GM21360 (cell line): ENCODE results near the gene ERCC3.

Experiments used
- ATAC-seq: cut with Tn5 transposase; IDR thresholded peaks from one replicate; pipeline ENCODE4 v1.9.1; 2021; ENCODE audit warnings: mild to moderate bottlenecking, moderate library complexity; ENCODE audit not compliant: unreplicated experiment

The ERCC3 gene

DNA sequence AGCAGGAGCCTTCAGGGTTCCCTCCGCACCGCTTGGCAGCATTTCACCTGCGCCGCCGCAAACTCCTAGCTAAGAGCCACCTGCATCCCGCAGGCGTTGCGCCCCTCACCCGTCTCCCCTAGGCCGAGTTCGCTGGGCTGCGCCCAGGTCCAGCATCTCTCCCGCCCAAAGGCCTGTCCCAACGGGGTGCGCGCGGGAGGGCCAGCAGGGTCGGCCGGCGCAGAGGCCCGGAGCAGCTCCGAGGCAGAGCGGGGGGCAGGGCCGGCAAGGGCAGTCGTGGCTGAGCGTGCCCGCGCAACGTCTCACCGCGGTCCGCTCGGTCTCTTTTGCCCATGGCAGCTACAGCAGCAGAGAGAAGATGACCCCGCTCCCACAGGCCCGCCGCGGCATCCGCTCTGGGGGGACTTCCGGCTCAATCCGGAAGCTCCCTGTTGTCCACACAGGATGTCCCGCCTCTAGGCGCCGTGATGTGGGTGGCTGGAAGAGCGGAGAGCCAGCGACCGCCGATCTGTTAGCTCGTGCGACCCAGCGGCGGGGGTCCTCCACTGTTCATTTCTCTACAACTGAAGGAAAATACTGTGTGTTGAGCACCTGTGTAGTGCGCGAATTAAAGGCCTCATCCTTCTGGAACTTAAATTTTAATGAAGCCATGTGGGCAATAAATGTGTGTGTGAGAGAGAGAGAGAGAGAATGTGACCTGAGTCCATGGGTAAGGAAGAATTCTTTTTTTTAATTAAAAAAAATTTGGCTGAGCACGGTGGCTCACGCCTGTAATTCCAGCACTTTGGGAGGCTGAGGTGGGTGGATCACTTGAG, at the start of gene ERCC3:
Gene ERCC3, minus strand, starts transcription at position 397 of the 815 bp plus-strand sequence. Its CDS starts 63 bp downstream, at position 334.
- ATAC-seq, result peak; percentile 98

DNA sequence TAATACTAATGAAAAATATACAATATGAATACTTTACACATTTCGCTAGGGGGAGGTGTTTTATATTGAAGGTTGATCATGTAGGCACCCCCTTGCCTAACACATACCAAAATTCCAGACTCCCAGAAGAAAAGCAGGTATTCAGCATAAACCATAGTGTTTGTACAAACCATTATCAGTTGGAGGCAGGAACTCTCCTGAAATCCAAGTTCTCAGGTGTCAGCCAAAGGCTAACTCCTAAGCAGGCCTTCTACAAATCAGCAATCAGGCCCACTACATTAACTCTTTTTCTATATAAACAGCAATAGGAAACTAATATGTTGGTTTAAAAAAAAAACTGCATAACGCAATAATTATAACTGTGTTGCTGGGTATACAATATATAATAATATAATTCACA, 49.3 kb upstream of the ERCC3 start:
- ATAC-seq, result no peak

DNA sequence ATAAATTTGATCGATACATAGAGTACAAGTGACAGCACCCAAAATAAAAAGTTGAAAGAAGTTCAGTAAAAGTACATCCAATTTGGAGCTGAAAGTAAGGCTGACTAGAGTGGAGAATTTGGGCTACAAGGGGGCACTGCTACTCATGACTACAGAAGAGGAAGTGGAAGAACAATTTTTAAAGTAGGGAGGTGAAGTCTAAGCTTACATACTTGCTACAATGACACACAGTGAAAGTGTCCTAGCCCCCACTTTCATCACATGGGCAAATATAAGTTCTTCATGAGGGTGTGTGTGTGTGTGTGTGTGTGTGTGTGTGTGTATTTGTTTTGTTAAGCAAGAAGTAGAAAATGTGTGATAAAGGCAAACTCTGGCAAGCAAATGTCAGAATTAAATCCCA, 48.2 kb upstream of the ERCC3 start:
- ATAC-seq, result peak; percentile 90

DNA sequence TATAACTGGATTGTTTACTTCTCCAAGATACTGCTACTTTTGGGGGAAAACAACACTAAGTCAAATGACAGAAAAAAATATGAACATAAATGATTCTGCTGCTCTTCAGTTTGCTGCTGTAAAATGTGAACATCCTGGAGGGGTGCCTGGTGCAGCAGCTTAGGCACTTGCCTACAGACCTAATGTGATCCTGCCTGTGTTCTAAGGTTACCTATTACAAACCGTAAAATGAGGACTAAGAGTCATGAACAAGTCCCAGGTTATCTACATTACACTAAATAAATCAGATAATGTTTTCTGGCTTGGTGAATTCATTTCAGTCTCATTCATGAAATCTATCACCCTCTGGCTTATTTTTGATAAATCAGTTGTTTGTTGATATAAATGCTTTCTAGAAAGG, 38.4 kb upstream of the ERCC3 start:
- no peak for ATAC-seq

DNA sequence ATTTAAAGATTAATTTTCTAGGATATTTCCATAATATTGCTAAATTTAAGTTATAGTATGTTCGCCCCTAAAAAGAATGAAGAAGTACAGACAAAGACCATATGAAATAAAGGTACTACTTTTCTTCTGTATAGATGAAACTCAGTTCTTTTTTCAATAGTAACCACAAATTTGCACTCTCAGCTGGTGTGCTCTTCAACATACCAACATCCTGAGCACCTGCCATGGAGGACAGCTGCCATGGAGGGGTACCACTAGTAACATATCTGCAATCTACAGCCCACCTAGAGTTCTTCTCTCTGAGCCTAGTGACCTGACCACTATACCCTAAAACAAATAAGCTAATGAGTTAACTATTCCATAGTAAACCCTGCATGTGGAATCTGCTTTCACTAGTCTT, 36.8 kb upstream of the ERCC3 start:
- ATAC-seq, result no peak

DNA sequence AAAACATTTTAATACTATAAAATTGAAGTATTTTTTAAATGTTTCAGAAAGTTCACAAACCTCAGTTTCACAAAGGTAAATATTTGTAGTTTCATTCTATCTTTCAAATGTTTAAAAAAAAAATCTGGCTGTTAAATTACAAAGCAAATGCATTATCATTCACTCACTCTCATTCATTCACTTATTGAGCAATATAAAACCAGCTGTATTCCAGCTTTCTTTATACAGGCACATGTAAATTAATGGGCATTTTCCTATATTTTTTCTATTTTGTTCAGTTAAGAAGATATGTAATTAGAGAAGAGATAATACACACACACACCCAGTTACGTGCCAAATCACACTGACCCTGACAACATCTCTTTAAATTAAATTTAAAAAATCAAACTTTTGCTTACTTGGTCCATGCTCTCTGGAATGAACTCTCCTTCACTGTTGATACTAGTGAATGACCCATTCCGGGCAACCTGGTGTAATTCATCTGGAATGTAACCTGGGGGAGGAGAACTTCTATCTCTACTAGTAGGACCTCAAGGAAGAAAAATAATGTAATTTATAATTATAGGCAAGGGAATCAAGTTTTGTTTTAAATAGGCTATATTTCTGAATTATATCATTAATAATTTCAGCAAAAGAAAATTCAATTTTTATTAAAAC, 32.5 kb upstream of the ERCC3 start:
- ATAC-seq, result no peak

DNA sequence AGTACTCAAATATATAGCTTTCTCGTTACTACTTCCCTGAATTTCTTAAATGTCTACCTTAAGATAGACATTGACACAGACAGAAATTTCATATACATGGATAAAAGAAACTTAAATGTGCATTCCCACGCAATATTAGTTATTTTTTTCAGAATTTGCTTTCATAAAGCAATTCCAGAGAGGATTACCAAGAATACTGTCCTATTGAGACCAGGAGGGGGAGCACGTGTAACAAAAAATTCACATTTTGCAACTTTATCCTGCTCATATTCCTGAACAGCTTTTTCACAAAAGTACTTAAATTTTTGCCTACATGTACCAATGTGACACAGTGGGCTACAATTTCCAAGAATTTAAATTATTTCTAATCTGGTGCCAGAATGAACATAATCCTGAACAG, 30.7 kb upstream of the ERCC3 start:
- ATAC-seq, result no peak

DNA sequence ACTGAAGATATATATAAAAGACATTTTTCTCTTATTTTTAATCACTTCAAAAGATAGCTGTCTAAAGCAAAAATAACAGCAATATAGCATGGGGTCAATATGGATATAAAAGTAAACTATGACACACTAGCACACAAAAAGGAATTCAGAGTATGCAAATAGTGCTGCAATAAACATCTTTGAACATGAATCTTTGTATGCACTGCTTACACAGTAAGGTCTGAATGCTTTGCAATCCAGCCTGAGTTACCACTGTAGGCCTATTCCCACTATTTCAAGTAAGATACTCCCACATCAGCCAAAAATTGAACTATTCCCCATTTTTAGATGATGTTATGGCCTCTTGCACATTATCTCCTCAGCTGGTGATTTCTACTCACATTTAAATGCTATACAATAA, 27.4 kb upstream of the ERCC3 start:
- ATAC-seq, result no peak

DNA sequence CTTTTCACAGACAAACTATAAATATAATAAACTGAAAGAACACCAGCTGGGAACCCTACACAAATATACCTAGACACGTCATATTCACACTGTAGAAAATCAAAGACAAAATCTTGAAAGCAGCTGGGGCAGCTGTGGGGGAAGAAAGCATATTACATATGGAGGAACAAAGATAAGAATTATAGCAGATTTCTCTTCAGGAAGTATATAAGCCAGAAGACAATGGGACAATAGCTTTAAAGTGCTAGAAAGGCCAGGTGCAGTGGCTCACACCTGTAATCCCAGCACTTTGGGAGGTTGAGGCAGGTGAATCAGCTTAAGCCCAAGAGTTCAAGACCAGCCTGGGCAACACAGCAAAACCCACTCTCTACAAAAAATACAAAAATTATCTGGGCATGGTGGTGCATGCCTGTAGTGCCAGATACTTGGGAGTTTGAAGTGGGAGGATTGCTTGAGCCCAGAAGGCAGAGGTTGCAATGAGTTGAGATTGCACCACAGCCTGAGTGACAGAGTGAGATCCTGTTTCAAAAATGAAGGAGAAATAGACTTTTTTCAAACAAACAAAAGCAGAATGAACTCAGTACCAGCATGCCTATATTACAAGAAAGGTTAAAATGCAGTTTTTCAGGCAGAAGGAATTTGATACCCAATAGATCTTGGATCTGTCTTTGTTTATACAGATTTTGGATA, 26.8 kb upstream of the ERCC3 start:
- ATAC-seq, result no peak

DNA sequence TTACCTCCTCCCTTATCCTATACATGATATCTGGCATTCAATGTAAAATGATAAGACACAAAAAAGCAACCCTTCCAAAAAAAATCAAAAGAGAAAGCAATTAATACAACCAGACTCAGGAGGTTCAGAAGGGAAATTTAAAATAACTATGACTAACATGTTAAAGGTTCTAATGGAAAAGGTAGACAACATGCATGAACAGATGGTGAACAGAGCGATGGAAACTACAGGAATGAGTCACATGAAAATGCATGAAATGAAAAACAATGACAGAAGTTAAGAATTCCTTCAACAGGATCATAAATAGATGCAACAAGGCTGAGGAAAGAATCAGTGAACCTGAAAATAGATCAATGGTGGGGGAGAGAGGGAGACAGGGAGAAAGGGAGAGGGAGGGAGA, 26.1 kb upstream of the ERCC3 start:
- ATAC-seq, result no peak

DNA sequence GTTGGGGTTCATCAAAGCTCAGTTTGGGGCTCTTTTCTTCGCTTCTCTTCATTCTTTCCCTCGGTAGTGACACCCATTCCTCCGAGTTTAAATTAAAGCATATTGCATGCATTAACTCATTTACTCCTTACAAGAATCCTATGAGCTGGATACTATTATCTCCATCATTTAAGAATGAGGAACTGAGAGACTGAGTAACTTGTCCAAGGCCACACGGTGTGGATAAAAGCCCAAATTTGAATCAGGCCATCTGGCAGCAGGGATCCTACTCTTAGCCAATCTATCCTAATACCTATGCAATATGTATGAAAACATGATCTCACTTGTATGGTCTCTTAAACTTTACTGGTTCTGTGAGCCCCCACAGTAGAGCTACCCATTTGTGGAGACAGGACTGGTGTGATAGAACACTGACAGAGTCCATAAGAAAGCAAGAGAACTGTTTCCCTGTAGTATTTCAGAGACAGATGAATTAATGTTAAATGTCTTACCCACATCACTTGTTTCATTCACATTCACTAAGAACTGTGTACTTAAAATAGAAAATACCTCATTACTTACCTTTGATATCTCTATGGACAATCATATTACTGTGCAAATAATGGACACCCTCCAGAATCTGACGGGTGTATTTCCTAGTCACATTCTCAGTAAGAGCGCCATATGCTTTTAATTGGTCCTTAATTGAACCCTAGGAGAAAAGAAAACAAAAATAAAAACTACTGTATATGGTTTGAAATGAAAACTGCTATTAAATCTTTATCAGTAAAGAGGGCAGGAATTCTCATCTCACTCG, 20.4 kb upstream of the ERCC3 start:
- ATAC-seq, result no peak

DNA sequence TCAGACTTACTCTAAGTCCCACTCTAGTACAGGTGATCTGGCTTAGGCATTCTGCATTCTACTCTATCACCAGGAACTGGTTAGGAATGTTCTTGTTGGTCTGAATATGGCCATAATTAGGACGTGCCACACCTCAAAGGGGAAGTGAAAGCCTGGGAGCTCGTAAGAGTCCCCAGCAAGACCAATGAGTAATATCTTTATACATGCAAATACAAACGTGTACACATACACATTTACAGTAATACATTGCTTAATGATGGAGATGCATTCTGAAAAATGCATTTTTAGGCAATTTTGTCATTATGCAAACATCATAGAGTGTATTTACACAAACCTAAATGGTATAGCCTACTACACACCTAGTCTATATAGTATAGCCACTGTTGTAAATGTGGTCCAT, 19.5 kb upstream of the ERCC3 start:
- ATAC-seq, result peak; percentile 96

DNA sequence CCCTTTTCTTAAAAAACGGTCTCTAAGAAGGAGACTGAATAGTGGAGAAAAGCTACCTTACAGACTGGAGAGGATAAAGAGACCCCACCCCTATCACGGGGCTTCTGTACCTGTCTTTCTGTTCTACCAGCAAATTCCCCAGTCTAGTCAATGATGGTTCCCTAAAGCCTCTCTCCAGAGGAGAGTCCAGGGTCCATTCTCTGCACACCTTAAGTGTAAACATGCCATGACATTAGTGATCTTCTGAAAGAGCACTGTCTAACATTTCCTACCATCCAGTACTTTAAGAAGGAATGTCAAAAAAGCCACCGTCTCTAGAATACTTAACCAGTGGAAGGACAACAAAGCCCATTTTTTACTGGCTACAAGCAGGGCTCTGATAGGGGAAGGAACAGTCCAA, 17.0 kb upstream of the ERCC3 start:
- no peak for ATAC-seq

DNA sequence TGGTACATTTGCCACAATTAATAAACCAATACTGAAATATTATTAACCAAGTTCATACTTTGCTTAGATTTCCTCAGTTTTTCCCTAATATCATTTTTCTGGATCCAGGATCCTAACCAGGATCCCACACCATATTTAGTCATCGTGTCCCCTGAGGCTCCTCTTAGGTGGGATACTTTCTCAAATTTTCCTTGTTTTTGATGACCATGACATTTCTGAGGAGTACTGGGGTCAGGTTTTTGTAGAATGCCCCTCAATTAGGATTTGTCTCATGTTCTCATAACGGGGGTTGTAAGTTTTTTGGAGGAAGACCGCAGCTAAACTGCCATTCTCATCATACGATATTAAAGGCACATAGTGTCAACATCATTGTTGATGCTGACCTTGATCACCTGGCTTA, 15.5 kb upstream of the ERCC3 start:
- ATAC-seq, result no peak

DNA sequence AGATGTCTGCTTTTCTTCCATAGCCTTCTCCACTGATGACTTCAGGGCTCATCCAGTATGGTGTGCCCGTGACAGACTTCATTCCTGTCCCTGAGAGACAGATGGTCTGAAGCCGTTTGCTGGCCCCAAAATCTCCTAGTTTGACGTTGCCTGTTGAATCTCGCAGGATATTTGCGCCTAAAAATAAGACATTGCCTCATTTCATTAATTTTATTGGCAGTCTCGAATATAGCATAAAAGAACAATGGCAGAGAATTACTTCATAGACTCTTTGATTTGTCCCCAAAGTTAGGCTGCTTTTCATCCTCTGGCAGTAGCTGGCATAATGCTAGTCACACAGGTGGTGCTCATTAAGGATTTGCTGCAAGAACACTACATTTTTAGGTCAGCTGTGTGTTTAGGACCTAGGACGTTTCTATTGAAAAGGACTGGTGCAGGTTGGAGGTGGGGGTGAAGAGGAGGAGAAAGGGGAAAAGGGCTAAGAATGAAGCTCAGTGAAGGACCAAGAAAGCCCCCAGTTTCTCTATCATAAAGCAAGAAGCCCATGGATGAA, 14.7 kb upstream of the ERCC3 start:
- no peak for ATAC-seq

DNA sequence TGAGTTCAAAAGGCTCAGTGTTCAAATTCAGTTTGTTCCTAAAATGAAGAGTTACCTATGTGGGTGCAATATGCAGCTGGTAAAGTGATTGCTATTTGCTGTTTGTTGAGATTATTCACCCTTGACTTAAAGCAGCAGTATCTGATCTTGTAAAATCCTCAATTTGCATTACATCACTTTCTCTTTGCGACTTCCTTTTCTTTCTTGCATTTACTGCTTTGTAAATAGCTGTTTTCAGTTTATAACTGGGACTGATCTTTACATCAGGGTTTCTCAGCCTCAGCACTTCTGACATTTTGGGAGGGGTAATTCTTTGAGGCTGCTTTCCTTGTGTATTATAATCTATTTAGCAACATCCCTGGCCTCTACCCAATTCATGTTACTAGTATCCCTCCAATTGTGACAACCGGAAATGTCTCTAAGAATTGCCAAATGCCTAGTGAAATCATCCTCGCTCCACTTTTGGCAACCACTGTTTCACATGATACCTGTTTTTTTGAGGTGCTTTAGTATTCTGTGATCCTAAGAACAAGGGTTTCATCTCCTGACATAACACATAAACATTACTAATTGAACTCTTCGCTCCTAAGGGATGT, 12.1 kb upstream of the ERCC3 start:
- no peak for ATAC-seq

DNA sequence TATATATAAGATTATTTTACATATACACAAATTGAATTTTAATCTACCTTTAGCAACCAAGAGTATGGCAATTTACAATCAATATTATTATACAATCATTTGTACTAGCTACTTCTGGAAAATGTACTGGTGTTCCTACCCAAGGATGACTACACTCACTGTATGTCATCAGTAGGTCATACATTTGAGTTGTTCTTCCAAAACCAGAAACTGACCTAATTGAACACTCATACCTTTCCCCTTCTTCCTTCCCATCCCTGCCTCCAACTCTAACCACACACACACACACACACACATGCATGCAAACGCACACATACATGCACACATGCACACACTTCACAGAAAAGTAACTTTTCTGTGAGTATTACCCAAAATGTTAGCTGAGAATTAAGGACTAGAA, 8.2 kb upstream of the ERCC3 start:
- no peak for ATAC-seq

DNA sequence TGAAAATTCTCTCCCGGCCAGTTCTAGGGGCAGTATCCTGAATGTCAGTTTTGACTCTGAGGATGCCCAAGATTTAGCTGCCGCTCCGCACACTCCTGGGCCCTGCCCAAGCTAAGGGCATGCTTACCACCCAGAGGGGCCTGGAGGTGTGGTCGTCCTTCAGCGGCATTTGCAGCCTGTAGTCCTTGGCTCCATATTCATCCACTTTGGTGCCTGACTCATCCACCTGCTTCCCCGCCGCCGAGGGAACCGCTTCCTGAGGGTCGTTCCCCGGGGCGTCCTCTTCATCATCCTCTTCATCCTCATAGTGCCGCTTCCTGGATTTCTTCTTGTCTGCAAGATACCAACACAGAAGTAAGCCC, 577 bp downstream of the ERCC3 start:
- no peak for ATAC-seq

DNA sequence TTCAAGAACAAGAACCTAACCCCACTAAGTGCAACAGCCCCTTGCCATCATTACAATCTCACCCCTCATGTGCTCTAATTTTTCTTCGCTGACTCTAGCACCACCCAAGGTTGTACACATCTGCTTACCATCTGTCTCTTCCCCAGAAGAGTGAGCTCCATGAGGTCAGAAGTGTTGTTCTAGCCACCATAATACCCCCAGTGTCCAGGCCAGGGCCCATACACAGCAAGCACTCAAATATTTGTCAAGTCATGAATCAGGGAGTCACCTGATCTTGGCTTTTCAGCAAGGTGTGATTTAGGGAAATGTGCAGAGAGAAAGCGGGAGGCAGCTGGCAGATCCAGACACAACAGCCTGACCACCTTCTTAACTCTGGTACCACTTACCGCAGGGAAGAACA, 5.7 kb downstream of the ERCC3 start:
- no peak for ATAC-seq

DNA sequence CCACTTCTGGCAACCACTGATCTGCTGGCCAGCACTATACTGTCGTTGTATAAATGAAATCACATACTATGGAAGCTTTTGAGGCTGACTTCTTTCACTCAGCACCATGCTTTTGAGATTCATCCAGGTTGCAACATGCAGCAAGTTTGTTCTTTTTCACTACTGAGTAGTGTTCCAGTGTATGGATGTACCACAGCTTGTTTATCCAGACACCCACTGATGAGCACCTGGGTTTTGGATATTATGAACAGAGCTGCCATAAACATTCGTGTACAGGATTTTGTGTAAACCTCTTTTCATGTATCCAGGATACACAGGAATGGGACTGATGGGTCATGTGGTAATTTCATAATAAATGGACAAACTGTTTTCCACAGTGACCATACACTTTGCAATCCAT, 10.7 kb downstream of the ERCC3 start:
- no peak for ATAC-seq

DNA sequence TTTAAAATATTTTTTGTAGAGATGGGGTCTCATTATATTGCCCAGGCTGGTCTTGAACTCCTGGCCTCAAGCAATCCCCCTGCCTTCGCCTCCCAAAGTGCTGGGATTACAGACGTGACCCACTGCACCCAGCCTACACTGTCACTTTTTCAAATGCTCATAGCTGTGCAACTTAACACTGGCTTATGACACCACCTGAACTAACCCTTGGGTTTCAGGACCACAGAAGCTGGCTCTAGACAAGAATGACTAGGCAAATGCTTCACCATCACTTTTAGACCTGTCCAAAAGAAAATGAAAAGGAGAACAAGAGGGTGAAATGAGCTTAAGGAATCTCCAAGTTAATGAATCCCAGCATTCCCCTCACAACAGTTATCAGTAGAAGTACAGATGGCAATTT, 13.3 kb downstream of the ERCC3 start:
- no peak for ATAC-seq
